HG02943 (cell line): ENCODE results near the gene MPV17.
"Not testable (repeated sequence)": the region's sequence is repeated elsewhere in the genome, so short reads cannot be mapped to it uniquely, and the experiment has no call there.

ENCODE experiments used
- ATAC-seq: cut with Tn5 transposase; IDR thresholded peaks from one replicate; pipeline ENCODE4 v1.9.1; 2021; ENCODE audit warnings: mild to moderate bottlenecking, low read depth, moderate library complexity; ENCODE audit not compliant: unreplicated experiment

The MPV17 gene

GRCh38 chr2:27300606-27301005 lies 22.3 kb downstream of the MPV17 start:
- ATAC-seq = not testable (repeated sequence)

- ATAC-seq = no peak
These were observed 24.4 kb downstream of the MPV17 start for GRCh38 chr2:27298391-27299080.

- ATAC-seq = no peak
These were observed 25.7 kb downstream of the MPV17 start for GRCh38 chr2:27297195-27297594.

GRCh38 chr2:27296481-27296880 lies 26.4 kb downstream of the MPV17 start:
- no peak for ATAC-seq

GRCh38 chr2:27294928-27295327 lies 28.0 kb downstream of the MPV17 start:
- no peak for ATAC-seq

GRCh38 chr2:27291865-27292264 lies 31.0 kb downstream of the MPV17 start:
- ATAC-seq = no peak

- ATAC-seq = no peak
These were observed 32.3 kb downstream of the MPV17 start for GRCh38 chr2:27290549-27290948.

- ATAC-seq = no peak
These were observed 34.3 kb downstream of the MPV17 start for GRCh38 chr2:27288610-27289009.

- no peak for ATAC-seq
These were observed 37.4 kb downstream of the MPV17 start for GRCh38 chr2:27285481-27285880.

GRCh38 chr2:27284996-27285395 lies 37.9 kb downstream of the MPV17 start:
- no peak for ATAC-seq

GRCh38 chr2:27282892-27283291 lies 40.0 kb downstream of the MPV17 start:
- no peak for ATAC-seq

GRCh38 chr2:27281855-27282559 lies 40.9 kb downstream of the MPV17 start, which contains the start of gene TRIM54:
Gene TRIM54, plus strand, starts transcription at chr2:27282429. Its CDS starts 303 bp downstream, at chr2:27282732.
- ATAC-seq = no peak

- ATAC-seq = no peak
These were observed 41.5 kb downstream of the MPV17 start for GRCh38 chr2:27281442-27281841.

GRCh38 chr2:27280826-27281225 lies 42.1 kb downstream of the MPV17 start:
- ATAC-seq = no peak

- ATAC-seq = no peak
These were observed 44.9 kb downstream of the MPV17 start for GRCh38 chr2:27278010-27278409.

- ATAC-seq = no peak
These were observed 47.4 kb downstream of the MPV17 start, which contains the start of gene DNAJC5G for GRCh38 chr2:27275211-27276150. Gene DNAJC5G, plus strand, starts transcription at chr2:27275433. Its CDS starts 1,296 bp downstream, at chr2:27276729.

- not testable (repeated sequence) for ATAC-seq
These were observed 50.1 kb downstream of the MPV17 start for GRCh38 chr2:27272537-27273522.

GRCh38 chr2:27271631-27272340 lies 51.1 kb downstream of the MPV17 start:
- no peak for ATAC-seq

- no peak for ATAC-seq
These were observed 52.2 kb downstream of the MPV17 start for GRCh38 chr2:27270670-27271069.
